ENCODE measurements around the gene WASHC3.
"Not testable (repeated sequence)": the region's sequence is repeated elsewhere in the genome, so short reads cannot be mapped to it uniquely, and the experiment has no call there.

Gene WASHC3, protein sequence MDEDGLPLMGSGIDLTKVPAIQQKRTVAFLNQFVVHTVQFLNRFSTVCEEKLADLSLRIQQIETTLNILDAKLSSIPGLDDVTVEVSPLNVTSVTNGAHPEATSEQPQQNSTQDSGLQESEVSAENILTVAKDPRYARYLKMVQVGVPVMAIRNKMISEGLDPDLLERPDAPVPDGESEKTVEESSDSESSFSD

GRCh38 chr12:102061560-102062418 lies at the start of gene WASHC3:
Gene WASHC3 (minus strand): TSS chr12:102061991. CDS start chr12:102061962, 29 bp downstream.
- H3K27me3 ChIP-seq: no peaks in the 10 kb centered on the region

GRCh38 chr12:102110782-102111181 lies 49.0 kb upstream of the WASHC3 start:
- Histone ChIP-seq H3K4me2 (no peak overlapping the region), H3K27me3 (no peaks in the 10 kb centered on the region), H3K4me1 (no peaks in the 10 kb centered on the region), H3K36me3 (peaks cover 55 to 90% (median 77%) of the 10 kb centered on the region in 11 experiments), H3K9ac (no peak overlapping the region), H3K4me3 (no peak overlapping the region), H3K9me3 (replicated peaks in 1 of 11) (peaks cover 26 to 31% (median 26%) of the 10 kb centered on the region in 11 experiments), H4K20me1 (no peaks in the 10 kb centered on the region), H3K27ac (peak overlapping the region in 1 of 11 experiments; percentile 26; a peak in 1 of 22 replicates)
- no peak for TF ChIP-seq Cebpa-rat (IDR thresholded peaks at IDR 0.05)

More at GRCh38 chr12:102061560-102062418, at the start of gene WASHC3:
- H3K4me3 ChIP-seq: peak within 1 kb of the TSS; percentile 75 to 93 (median 86)
- H3K36me3 ChIP-seq: peaks cover 1 to 28% (median 9%) of the 10 kb centered on the region in 11 experiments; a peak in 13 of 22 replicates
- peak within 1 kb of the TSS; percentile 81 to 91 (median 86) for H3K4me2 ChIP-seq
- H3K27ac ChIP-seq: peak within 1 kb of the TSS; percentile 67 to 90 (median 82); a peak in 21 of 22 replicates
- peak within 1 kb of the TSS; percentile 82 to 90 (median 88) for H3K9ac ChIP-seq
- H4K20me1 ChIP-seq: no peaks in the 10 kb centered on the region
- H3K4me1 ChIP-seq: peaks cover 0 to 13% (median 8%) of the 10 kb centered on the region in 10 experiments; a peak in 13 of 20 replicates
- H3K9me3 ChIP-seq (replicated peaks in 1 of 11): no peaks in the 10 kb centered on the region
- TF ChIP-seq Cebpa-rat (IDR thresholded peaks at IDR 0.05): 0 out of 22 replicates have a peak, but pooled peaks of 1 of the 11 experiments have one; percentile 15

DNA sequence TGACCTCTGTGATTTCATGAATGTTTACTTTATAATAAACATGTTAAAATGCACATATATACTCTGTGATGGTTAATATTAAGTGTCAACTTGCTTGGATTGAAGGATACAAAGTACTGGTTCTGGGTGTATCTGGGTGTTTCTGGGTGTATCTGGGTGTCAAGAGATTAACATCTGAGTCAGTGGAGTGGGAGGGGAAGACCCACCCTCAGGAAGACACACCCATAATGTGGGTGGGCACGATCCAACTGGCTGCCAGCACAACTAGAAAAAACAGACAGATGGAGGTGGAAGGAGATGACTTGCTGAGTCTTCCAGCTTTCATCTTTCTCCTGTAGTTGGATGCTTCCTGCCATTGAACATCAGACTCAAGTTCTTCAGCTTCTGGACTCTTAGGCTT lies 46.2 kb upstream of the WASHC3 start:
- Histone ChIP-seq H4K20me1 (no peaks in the 10 kb centered on the region), H3K36me3 (peaks cover 75 to 100% (median 91%) of the 10 kb centered on the region in 11 experiments), H3K27me3 (no peaks in the 10 kb centered on the region), H3K4me1 (no peaks in the 10 kb centered on the region), H3K9me3 (replicated peaks in 1 of 11) (peaks cover 38 to 56% (median 50%) of the 10 kb centered on the region in 11 experiments), H3K27ac (no peak overlapping the region), H3K4me2 (no peak overlapping the region), H3K4me3 (no peak overlapping the region), H3K9ac (no peak overlapping the region)
- TF ChIP-seq Cebpa-rat (IDR thresholded peaks at IDR 0.05): no peak

GRCh38 chr12:102106905-102107304 lies 45.1 kb upstream of the WASHC3 start:
- Histone ChIP-seq H3K9me3 (replicated peaks in 1 of 11) (peaks cover 38 to 56% (median 50%) of the 10 kb centered on the region in 11 experiments), H3K9ac (no peak overlapping the region), H3K36me3 (peaks cover 76 to 99% (median 92%) of the 10 kb centered on the region in 11 experiments)

DNA sequence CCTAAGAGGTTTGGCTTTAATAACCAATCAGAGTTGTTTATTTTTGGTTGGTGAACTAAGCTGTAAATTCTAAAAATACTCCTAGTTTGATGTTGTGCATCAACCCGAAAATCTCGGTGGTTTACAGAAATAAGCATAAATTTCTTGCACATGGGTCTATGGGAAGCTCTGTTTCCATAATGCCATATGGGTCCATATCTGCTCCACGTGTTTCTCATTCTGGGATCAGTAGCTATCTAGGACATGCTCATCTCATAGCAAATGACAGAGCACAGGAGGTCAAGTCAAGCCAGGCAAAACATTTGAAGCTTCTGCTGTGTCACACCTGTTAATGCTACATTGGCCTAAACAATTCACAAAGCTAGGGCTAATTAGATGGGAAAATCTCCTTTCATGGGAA lies 35.1 kb upstream of the WASHC3 start:
- peak overlapping the region in 3 of 11 experiments; percentile 10 to 38 (median 11); a peak in 2 of 22 replicates for H3K4me2 ChIP-seq
- H3K27me3 ChIP-seq: no peaks in the 10 kb centered on the region
- TF ChIP-seq Cebpa-rat (IDR thresholded peaks at IDR 0.05): no peak
- peaks cover 0 to 7% (median 0%) of the 10 kb centered on the region in 10 experiments; a peak in 6 of 20 replicates for H3K4me1 ChIP-seq
- no peak overlapping the region for H3K4me3 ChIP-seq
- H3K36me3 ChIP-seq: peaks cover 19 to 58% (median 28%) of the 10 kb centered on the region in 11 experiments; a peak in 21 of 22 replicates
- H3K27ac ChIP-seq: no peak overlapping the region
- H4K20me1 ChIP-seq: no peaks in the 10 kb centered on the region
- H3K9ac ChIP-seq: no peak overlapping the region
- no peaks in the 10 kb centered on the region for H3K9me3 ChIP-seq (replicated peaks in 1 of 11)

More at GRCh38 chr12:102106905-102107304, 45.1 kb upstream of the WASHC3 start:
- Histone ChIP-seq H3K27ac (no peak overlapping the region), H3K27me3 (no peaks in the 10 kb centered on the region), H4K20me1 (no peaks in the 10 kb centered on the region), H3K4me2 (no peak overlapping the region), H3K4me1 (no peaks in the 10 kb centered on the region), H3K4me3 (peak overlapping the region in 3 of 10 experiments; percentile 3 to 24 (median 9); a peak in 1 of 20 replicates)
- no peak for TF ChIP-seq Cebpa-rat (IDR thresholded peaks at IDR 0.05)

- H3K9me3 ChIP-seq (replicated peaks in 1 of 11): peaks cover 0 to 3% (median 0%) of the 10 kb centered on the region in 11 experiments; a peak in 3 of 22 replicates
- H3K27me3 ChIP-seq: no peaks in the 10 kb centered on the region
- no peak overlapping the region for H3K4me3 ChIP-seq
- H3K4me1 ChIP-seq: peaks cover 0 to 7% (median 0%) of the 10 kb centered on the region in 10 experiments; a peak in 6 of 20 replicates
- no peaks in the 10 kb centered on the region for H4K20me1 ChIP-seq
- no peak overlapping the region for H3K9ac ChIP-seq
- no peak overlapping the region for H3K4me2 ChIP-seq
- no peak for TF ChIP-seq Cebpa-rat (IDR thresholded peaks at IDR 0.05)
- no peak overlapping the region for H3K27ac ChIP-seq
- peaks cover 19 to 68% (median 31%) of the 10 kb centered on the region in 11 experiments; a peak in 21 of 22 replicates for H3K36me3 ChIP-seq
Observed at GRCh38 chr12:102095677-102096263, 34.0 kb upstream of the WASHC3 start.

- H3K4me2 ChIP-seq: no peak overlapping the region
- H3K9ac ChIP-seq: no peak overlapping the region
- peaks cover 11 to 19% (median 13%) of the 10 kb centered on the region in 11 experiments for H3K9me3 ChIP-seq (replicated peaks in 1 of 11)
- H3K27me3 ChIP-seq: no peaks in the 10 kb centered on the region
- peaks cover 14 to 62% (median 29%) of the 10 kb centered on the region in 11 experiments for H3K36me3 ChIP-seq
- TF ChIP-seq Cebpa-rat (IDR thresholded peaks at IDR 0.05): no peak
- H3K4me1 ChIP-seq: peaks cover 0 to 7% (median 0%) of the 10 kb centered on the region in 10 experiments; a peak in 6 of 20 replicates
- H3K27ac ChIP-seq: no peak overlapping the region
- no peak overlapping the region for H3K4me3 ChIP-seq
- H4K20me1 ChIP-seq: no peaks in the 10 kb centered on the region
Observed at GRCh38 chr12:102093319-102093718, 31.5 kb upstream of the WASHC3 start.

- H3K4me3 ChIP-seq, H4K20me1 ChIP-seq, H3K9ac ChIP-seq, H3K27me3 ChIP-seq, H3K4me1 ChIP-seq, H3K27ac ChIP-seq, H3K4me2 ChIP-seq: not testable (repeated sequence)
- H3K9me3 ChIP-seq (replicated peaks in 1 of 11): peaks cover 11 to 19% (median 13%) of the 10 kb centered on the region in 11 experiments
- H3K36me3 ChIP-seq: peaks cover 25 to 63% (median 38%) of the 10 kb centered on the region in 11 experiments
Observed at GRCh38 chr12:102089228-102089835, 27.5 kb upstream of the WASHC3 start.

Data from BLaER1 treated with 17β-estradiol and CSF1 and Interleukin-3, amounts not matched to agents 10 nM and 100 nM (cell line).